Stimulated activated CD8-positive, alpha-beta memory T cell treated with anti-CD3 and anti-CD28 coated beads, Interleukin-7, amount 100 ng/mL, for 1 hour (primary cell): ENCODE measurements around the gene MED26.

ENCODE experiments used
- DNase-seq, 2 donors: peaks; one replicate each; pipeline ENCODE4 v3.0.0-alpha.2; 2020; ENCODE audit warnings: low read depth in 2 of 2

MED26 gene

DNA sequence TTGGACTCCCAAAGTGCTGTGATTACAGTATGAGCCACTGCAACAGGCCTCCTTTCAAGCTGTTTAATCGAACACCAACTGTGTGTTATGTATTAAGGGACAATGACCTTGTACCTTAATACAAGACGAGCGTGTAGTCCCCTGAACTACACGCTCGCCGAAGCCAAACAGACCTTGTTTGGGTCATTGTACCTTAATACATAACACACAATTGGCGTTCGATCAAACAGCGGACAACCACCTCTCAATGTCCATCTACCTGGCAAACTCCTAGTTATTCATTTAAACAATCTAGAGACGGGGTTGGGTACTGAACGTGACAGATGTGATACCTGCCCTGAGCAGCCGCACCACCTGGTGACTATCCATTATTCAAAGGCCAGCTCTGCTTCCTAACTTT is 87.1 kb downstream of the MED26 start:
- DNase-seq = no peak

DNA sequence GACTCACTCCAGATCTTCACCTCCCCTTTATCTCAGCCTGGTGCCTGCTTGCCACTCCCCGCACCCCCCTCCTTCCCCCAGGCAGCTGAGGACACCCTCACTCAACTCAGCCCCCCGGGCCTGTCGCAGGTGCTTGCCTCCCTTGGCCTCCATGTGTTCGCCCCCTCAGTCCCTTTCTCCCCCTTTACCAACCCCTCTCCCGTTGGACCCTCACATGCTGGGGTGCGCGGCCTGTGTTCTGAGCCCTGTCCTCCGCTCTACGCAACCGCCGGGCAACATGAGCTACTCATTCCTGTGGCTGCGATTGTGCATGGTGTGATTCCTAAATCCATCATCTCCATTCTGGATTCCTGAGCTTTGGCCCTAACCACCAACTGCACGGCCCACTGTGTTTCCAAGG is 90.9 kb downstream of the MED26 start:
- no peak for DNase-seq

DNA sequence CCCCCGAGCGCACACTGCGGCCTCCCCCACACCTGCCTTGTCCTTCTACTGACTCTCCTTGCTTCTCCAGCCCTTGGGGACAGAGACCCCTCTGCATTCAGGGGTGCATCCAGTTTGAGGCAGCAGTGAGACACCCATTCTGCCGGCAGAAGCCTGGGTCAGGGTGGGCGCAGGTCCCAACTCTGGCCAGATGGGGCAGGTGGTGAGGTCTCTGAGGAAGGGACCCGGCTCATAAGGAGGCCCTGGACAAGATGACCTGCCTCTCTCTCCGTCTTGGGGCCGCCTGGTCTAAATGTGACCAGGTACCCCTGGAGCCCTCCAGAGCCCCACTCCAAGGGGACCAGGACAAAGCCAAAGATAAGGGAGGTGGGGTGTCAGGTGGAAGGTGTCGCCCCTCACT is 91.9 kb downstream of the MED26 start:
- DNase-seq = no peak

DNA sequence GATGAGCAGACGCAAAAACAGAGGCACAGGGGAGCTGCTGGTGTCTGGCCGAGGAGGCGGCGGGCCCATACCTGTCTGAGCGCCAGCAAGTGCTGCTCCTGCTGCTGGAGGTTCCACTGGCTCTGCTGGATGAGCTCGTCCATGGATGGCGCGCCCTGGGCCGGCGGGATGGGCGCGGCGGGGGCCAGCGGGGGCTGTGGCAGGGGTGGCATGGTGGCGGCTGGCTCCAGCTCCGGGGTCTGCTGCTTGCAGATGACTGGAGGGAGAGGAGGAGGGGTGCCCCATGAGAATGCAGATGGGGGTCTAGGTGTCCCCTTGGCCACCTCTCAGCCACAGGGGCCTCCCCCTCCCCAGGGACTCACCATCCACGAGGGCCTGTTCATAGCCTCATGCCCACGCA is 92.6 kb downstream of the MED26 start:
- no peak for DNase-seq

DNA sequence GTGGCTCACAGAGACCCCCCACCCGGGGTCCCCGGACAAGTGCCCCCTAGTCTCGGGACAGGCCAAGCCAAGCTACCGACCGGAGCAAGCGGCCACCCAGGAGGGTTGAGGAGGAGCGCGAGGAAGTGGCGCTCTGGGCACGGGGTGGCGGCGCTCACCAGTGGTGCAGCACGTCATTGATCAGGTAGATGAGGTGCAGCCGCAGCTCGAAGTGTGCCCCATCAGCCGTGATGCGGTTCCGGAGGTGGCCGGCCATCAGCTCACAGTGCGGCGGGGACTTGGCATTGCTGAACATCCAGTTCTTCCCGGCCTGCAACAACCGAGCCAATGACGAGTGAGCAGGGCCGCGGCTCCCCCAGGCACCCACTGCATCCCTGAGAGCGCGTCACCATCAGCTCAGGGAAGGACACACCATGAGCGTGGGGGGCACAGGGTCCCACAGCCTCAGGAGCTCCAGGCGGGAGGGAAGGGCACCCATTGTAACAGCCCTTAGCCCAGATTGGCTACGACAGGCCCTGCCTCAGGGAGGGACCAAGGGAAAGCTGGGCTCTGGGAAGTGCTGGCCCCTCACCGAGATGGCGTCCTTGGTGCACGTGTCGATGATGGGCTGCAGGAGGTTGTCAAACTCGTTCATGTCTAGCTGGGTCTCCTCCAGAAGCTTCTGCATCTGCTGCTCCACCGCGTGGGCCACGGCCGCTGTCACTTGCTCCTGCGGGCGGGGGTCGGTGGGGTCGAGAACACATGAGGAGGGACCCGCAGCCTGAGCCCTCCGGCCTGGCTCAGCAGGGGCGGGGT is 95.4 kb downstream of the MED26 start:
- DNase-seq = no peak

DNA sequence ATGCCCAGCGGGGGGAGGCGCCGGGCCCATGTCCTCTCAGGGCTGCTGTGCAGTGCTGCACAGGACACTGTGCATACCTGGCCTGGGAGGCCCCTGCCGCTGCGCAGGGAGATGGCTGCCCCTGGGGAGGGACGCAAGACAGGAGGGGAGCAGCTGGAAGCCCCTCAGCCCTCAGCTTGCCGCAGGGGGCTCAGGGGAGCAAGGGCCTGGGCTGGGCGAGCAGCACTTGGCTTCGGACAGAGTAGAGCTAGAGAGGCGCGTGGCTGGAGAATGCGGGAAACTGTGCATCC is 96.7 kb downstream of the MED26 start:
- no peak for DNase-seq

DNA sequence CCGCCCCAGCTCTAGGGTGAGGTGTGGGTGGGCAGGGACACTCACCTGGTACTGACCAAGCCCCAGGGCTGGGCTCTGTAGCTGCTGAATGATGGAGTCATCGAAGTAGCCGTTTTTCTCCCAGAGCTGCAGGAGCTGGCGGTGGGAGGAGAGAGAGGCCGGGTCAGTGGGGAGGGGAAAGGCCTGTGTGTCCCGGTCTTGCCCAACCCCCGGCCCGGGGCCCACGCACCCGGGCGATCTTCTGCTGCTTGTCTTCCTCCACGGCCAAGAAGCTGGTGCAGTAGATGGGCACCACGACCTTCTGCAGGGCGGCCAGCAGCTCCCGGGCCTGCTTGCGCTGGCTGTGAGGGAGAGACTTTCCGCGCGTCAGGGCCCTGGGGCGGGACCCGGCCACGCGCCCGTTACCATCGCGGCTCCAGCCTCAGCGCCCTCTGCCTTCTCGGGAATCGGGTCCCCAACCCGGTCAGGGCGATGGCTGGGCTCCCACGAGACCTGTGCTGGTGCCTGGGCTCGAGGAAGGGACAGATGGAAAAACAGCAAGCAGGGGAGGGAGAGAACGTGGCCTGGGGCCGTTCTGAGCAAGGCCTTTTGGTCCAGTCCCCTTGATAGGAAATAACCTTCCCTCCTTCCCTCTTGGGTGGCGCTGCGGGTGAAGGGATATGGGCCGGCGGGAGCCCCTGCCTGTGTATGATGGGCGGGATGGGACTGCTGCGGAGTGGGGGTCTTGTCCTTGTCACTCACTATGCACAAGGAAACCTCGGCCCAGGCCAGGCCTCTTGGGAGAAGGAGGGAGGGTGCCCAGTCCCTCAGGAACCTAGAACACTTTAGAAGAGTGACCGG is 97.2 kb downstream of the MED26 start:
- DNase-seq = no peak

DNA sequence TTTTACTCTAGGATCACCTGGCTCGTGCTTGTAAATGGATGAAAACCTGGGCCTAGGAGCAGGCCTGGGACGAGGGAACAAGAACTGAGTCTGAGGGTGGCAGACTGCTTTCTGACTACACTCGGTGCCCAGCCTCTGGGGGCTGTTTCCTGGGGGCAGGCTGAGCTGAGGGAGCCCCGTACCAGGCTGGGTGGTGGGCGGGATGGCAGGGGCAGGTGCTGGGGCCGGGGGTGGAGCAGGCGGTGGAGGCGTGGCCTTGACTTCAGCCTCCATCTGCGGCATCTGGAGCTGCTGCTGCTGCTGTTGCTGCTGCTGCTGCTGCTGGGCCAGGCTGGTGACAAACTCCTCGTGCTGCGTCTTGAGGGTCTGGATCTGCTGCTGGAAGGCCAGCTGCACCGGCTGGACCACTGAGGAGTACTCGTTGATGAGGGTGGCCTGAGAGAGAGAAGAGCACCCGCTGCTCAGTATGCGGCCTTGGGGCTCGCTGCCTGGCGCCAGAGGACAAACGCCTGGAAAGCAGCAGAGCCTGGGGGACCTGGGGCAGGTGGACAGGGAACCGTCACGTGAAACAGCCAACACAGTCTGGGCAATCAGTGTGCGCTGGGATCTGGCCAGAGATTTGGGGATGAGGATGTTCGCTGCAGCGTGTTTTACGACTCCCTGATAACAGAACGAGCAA is 98.4 kb downstream of the MED26 start:
- DNase-seq = no peak

DNA sequence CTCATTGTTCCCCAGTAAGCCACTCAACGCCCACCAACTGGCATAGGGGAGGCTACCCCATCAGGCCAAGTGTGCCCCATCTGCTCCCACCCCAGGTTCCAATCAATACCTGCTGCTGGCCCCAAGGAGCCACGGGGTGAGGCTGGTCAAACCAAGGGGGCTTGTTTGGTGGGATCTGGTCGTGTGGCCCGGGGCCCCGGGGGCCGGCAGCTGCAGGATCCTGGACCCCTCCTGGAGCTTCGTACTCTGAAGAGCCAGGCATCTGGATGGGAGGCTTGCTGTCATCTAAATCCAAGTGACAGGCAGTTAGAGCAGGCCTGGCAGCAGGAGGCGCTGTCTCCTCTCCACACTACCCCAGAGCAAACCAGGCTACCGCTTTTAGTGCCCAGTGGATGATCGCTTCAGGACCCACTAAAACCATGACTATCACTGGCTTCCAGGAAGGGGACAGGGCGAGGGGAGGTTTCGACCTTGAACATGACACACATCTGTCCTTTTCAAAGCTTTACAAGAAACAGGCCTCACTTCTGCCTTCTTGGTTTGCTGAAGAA is 100.0 kb downstream of the MED26 start:
- DNase-seq = peak in 1 of 2 donors; percentile 9

DNA sequence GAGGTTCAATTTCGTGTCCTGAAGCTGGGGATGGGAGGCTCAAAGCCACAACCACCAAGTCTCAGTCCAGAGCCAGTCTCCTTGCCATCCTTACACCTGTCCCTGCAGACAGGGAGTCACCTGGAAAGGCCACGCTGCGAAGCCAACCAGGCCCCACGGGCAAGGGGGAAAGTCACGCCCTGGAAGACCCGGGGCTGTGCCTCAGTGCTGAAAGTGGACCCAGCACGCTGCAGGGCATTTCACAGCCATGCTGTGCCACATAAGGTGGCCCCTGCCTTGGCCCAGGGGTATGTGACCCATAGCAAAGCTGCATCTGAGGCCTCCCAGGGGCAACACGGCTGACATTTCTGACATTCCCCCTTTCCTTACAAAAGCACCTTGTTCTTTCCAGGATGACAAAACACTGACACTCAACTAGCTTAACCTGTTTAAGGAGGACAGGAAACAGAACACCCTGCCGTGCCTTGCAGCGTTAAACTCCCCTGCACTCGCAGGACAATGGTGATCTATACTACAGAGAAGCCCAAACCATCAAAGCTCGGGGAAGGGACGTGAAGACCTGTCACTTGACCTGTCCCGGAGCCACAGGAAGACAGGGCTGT is 100.6 kb downstream of the MED26 start:
- DNase-seq = no peak

DNA sequence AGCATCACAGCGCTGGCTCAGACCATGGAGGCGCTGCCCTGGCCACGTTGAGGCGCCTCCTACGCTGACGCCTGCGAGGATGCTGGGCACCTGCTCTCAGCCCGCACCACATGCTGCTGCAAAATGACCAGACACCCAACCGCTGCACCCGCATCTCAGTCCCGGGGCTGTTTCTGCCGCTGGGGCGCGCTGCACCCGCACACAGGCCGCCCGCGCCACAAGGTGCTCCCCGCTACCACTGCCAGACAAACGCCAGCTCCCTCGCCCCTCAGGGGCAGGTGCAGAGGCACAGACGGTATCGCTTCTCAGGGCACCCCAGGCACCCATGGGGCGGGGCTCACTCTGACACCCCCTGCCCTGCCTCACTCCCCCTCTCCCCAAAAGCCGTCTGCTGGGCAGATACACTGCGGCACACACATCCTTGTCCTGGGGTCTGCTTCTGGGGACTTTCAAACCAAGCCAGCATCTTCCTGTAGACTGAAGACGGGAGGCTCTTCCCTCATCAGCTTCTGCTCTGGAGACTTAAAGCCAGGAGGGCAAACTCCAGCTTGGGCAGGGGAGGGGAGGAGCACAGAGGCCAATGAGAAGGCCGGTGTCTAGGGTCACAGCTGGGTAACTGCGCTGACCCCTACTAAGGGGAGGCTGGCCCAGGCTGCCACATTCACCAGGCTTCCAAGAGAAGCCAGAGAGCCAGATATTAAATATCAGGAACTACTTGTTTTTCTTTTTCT is 102.1 kb downstream of the MED26 start:
- no peak for DNase-seq

DNA sequence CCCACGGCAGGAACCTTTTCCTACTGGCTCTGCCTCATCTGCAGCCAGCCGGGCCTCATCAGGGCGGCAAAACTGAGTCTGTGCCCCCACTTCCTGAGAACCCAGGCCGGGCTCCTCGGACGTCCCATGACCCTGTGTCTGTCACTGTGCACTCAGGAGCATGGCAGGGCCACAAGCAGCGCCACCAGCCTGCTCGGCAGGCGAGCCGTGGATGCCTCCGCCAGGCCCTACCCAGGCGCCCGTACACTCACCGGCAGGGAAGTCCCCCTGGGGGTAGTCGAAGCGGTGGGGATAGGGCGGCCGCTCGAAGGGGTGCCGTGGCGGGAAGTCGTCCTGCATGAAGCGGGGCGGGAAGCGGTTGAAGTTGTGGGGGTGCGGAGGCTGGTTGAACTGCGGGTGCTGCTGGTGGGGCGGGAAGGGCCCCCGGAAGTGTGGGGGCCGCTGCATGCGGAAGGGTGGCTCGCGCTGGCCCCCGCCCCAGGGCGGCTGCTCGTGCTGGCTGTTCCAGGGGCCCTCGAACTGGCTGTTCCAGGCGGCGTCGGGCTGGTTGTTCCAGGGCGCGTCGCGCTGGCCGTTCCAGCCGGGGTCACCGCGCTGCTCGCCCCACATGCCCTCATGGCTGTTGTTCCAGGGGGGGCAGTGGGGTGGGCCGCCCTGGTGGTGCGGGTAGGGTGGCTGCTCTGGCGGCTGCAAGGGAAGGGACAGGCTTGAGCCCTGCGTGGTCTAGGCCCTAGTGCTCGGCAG is 102.8 kb downstream of the MED26 start:
- DNase-seq = no peak
